BE2C (cell line): ENCODE results near the gene LMF2.

Source experiments
- DNase-seq: peaks from one replicate; pipeline ENCODE4 v3.0.0-alpha.2; 2020
- H3K27me3 ChIP-seq: fragments of 250-450 bp; sonication (Bioruptor Pico); 2 replicates; pipeline ENCODE4 v1.5.1; 2020; ENCODE audit warnings: mild to moderate bottlenecking
- H3K36me3 ChIP-seq: fragments of 250-450 bp; sonication (Bioruptor Pico); 2 replicates; pipeline ENCODE4 v1.5.1; 2020; ENCODE audit warnings: mild to moderate bottlenecking
- H3K4me1 ChIP-seq: fragments of 250-450 bp; sonication (Bioruptor Pico); 2 replicates; pipeline ENCODE4 v1.5.1; 2020
- H3K4me3 ChIP-seq: 2 replicates; pipeline ENCODE4 v1.5.1; 2011; ENCODE audit warnings: low read depth, low read length
- H3K9me3 ChIP-seq: fragments of 250-450 bp; sonication (Bioruptor Pico); 2 replicates; pipeline ENCODE4 v1.5.1; 2020
- TF ChIP-seq, protein P1 (sequence below): IDR thresholded peaks from 2 replicates; pipeline ENCODE4 v1.5.1; 2012; ENCODE audit warnings: mild to moderate bottlenecking, low read depth, low read length

The LMF2 gene

GRCh38 chr22:50530877-50531545 lies 23.5 kb upstream of the LMF2 start:
- TF ChIP-seq, protein P1, sequence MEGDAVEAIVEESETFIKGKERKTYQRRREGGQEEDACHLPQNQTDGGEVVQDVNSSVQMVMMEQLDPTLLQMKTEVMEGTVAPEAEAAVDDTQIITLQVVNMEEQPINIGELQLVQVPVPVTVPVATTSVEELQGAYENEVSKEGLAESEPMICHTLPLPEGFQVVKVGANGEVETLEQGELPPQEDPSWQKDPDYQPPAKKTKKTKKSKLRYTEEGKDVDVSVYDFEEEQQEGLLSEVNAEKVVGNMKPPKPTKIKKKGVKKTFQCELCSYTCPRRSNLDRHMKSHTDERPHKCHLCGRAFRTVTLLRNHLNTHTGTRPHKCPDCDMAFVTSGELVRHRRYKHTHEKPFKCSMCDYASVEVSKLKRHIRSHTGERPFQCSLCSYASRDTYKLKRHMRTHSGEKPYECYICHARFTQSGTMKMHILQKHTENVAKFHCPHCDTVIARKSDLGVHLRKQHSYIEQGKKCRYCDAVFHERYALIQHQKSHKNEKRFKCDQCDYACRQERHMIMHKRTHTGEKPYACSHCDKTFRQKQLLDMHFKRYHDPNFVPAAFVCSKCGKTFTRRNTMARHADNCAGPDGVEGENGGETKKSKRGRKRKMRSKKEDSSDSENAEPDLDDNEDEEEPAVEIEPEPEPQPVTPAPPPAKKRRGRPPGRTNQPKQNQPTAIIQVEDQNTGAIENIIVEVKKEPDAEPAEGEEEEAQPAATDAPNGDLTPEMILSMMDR: no peak
- no peak overlapping the region for H3K4me3 ChIP-seq
- DNase-seq: no peak
- peaks cover 5% of the 10 kb centered on the region; the same call in 1 of the 2 replicates for H3K9me3 ChIP-seq
- peaks cover 12% of the 10 kb centered on the region; the same call in 1 of the 2 replicates for H3K4me1 ChIP-seq
- H3K27me3 ChIP-seq: peaks cover 47% of the 10 kb centered on the region
- no peaks in the 10 kb centered on the region for H3K36me3 ChIP-seq

DNA sequence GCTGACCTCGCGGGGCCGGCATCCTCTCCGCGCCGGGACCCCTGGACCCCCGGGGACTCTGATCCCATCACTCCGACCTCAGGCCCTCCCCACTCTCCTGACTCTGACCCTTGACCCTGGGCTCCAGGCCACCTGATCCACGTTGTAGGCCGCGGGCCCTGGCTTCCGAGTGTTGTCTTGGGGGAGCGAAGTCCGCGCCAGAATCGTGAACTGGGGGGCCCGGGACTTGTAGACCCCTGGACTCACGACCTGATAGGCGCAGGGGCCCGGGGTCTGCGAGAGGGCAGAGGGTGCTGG lies 23.0 kb upstream of the LMF2 start:
- TF ChIP-seq, protein P1: no peak
- Histone ChIP-seq H3K4me1 (peaks cover 12% of the 10 kb centered on the region; the same call in 1 of the 2 replicates), H3K9me3 (peaks cover 5% of the 10 kb centered on the region; the same call in 1 of the 2 replicates), H3K4me3 (no peak overlapping the region), H3K27me3 (peaks cover 47% of the 10 kb centered on the region), H3K36me3 (no peaks in the 10 kb centered on the region)
- no peak for DNase-seq

DNA sequence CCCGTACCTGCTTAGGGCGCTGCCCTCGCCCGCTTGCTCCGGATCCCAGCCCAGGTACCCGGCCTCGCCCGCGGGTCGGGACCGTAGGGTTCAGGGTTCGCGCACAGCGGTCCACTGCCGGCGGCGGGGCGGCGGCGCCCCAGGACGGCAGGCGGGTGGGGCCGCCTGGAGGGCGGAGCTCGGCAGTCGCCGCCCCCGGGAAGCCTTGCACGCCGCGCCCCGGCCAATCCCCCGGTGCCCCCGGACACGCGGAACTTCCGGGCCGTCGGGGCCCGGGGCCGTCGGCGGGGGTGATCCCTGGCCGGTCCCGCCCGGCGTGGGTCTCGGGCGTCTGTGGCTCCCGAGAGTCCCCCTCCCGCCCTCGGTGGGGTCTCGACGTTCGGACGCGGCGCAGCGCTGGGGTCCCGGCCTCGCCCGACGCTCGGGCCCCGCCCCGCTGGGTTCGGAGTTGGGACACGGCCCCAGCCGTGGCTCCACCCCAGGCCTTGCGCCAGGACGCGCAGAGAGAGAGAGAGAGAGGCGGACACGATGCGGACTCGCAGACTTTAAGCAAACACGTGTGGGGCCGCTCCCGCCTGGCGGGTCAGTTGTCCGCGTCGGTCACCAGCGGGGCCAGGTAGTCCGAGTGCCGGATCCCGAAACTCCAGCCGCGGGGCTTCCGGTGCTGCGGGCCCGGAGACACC lies 22.5 kb upstream of the LMF2 start, which contains the start of gene TYMP:
Gene TYMP, minus strand, starts transcription at position 116 of the 683 bp plus-strand sequence. CDS start 303 bp downstream, outside the sequence.
- H3K4me3 ChIP-seq: no peak within 1 kb of the TSS

GRCh38 chr22:50529416-50529896 lies 22.0 kb upstream of the LMF2 start:
- TF ChIP-seq, protein P1: no peak
- peaks cover 47% of the 10 kb centered on the region for H3K27me3 ChIP-seq

More for the DNA sequence above, 22.5 kb upstream of the LMF2 start, which contains the start of gene TYMP:
- no peaks in the 10 kb centered on the region for H3K36me3 ChIP-seq
- TF ChIP-seq, protein P1: no peak
- DNase-seq: no peak
- peaks cover 12% of the 10 kb centered on the region; the same call in 1 of the 2 replicates for H3K4me1 ChIP-seq
- peaks cover 47% of the 10 kb centered on the region for H3K27me3 ChIP-seq
- H3K9me3 ChIP-seq: peaks cover 5% of the 10 kb centered on the region; the same call in 1 of the 2 replicates

DNA sequence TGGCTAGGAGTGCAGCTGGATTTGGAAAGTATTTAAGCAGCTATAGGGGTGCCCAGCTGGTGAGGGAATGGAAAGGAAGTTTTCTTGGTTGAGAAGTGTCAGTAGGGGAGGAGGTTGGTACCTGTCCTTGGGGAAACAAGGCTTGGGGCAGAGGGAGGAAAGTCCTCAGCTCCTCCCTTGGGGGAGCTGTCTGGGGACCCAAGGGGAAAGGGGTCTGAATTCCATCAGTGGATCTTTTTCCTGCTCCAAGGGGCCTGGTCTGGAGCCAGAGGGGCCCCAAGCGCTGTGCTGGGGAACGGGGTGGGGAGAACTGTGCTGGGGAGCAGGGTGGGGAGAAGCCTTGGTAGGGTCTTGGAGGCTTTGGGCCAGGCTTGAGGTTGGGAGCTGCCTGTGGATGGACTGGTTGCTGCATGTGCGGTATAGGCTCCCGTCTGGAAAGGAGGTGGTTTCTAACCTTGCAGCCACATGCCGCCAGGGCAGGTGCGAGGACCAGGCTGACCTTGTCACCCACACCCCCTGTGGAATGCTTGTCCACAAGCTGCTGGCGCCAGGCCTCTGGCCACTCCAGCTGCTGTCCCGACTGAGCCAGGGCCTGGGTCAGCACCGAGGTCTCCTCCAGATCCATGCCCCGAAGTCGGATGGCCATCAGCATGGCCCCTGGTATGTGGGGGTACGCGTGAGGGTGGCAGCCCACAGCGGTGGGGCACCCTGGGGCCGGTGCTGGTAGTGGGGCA lies 21.3 kb upstream of the LMF2 start:
- H3K4me1 ChIP-seq: peaks cover 12% of the 10 kb centered on the region
- H3K9me3 ChIP-seq: peaks cover 5% of the 10 kb centered on the region; the same call in 1 of the 2 replicates
- DNase-seq: no peak
- no peak overlapping the region for H3K4me3 ChIP-seq
- H3K27me3 ChIP-seq: peaks cover 47% of the 10 kb centered on the region
- TF ChIP-seq, protein P1: no peak
- peaks cover 2% of the 10 kb centered on the region for H3K36me3 ChIP-seq

More at GRCh38 chr22:50529416-50529896, 22.0 kb upstream of the LMF2 start:
- Histone ChIP-seq H3K4me1 (peaks cover 12% of the 10 kb centered on the region; the same call in 1 of the 2 replicates), H3K4me3 (no peak overlapping the region), H3K9me3 (peaks cover 5% of the 10 kb centered on the region; the same call in 1 of the 2 replicates), H3K36me3 (no peaks in the 10 kb centered on the region)
- no peak for DNase-seq
